NT2/D1 (cell line): ENCODE results near the gene GLG1.

Experiments
- DNase-seq: peaks from one replicate; pipeline ENCODE4 v3.0.0-alpha.2; 2011; ENCODE audit warnings: low read depth, low spot score
- H3K27me3 ChIP-seq: 2 replicates; pipeline ENCODE4 v1.6.0; 2011; ENCODE audit warnings: mild to moderate bottlenecking; ENCODE audit not compliant: insufficient read length, insufficient read depth
- H3K36me3 ChIP-seq: 2 replicates; pipeline ENCODE4 v1.6.1; 2011; ENCODE audit warnings: mild to moderate bottlenecking, low read length, mixed read lengths; ENCODE audit not compliant: insufficient read depth, insufficient read length
- H3K4me1 ChIP-seq: 2 replicates; pipeline ENCODE4 v1.5.1; 2011; ENCODE audit not compliant: insufficient read depth, insufficient read length
- H3K4me3 ChIP-seq: 2 replicates; pipeline ENCODE4 v1.5.1; 2011; ENCODE audit warnings: low read depth; ENCODE audit not compliant: insufficient read length
- H3K9ac ChIP-seq: 2 replicates; pipeline ENCODE4 v1.6.0; 2011; ENCODE audit warnings: low read depth; ENCODE audit not compliant: insufficient read length
- H3K9me3 ChIP-seq: 2 replicates; pipeline ENCODE4 v1.5.1; 2011; ENCODE audit warnings: mild to moderate bottlenecking, low read length; ENCODE audit not compliant: insufficient read depth
- SUZ12 ChIP-seq: IDR thresholded peaks from 2 replicates; pipeline ENCODE4 v1.6.1; 2011; ENCODE audit not compliant: insufficient read length, insufficient read depth; ENCODE audit errors: extremely low read depth
- YY1 ChIP-seq: IDR thresholded peaks from 2 replicates; pipeline ENCODE4 v1.6.1; 2011; ENCODE audit not compliant: insufficient read length, insufficient read depth
- ZNF274 ChIP-seq: IDR thresholded peaks from 2 replicates; pipeline ENCODE4 v1.6.1; 2011; ENCODE audit warnings: mild to moderate bottlenecking, low read depth, low read length

The GLG1 gene

DNA sequence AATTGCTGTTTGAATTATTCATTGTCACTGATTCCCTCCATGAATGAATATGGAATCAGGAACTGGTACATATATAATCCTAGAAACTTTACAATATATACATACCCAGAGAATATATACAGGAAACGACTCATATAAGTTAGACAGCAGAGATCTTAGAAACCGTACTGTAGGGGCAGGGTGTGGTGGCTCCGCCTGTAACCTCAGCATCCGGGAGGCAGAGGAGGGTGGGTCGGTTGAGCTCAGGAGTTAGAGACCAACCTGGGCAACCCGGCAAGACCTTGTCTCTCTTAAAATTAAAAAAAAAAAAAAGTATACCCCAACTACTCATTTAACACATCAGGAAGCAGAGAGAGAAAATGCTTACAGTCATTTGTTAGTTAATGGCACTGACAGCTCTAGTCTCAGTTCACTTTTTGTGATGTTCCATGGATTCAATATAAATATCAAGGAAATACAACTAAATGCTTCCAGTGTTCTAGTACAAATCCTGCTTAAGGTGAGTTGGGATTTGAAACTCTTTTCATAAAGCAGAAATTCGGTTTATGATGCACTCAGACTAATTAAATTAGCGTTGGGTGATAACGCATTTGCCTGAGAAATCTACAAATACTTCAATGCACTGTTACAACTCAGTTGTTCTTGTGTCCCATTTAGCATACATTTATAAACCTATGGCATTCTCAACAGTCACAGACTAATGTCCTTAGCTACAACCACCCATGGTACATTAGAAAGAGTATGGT lies 5.6 kb downstream of the GLG1 start:
- Histone ChIP-seq H3K36me3 (peaks cover 8% of the 10 kb centered on the region), H3K4me3 (no peak overlapping the region), H3K4me1 (peaks cover 5% of the 10 kb centered on the region), H3K27me3 (no peaks in the 10 kb centered on the region), H3K9ac (no peak overlapping the region), H3K9me3 (no peaks in the 10 kb centered on the region)
- no peak for DNase-seq
- TF ChIP-seq ZNF274 (no peak), SUZ12 (no peak)

DNA sequence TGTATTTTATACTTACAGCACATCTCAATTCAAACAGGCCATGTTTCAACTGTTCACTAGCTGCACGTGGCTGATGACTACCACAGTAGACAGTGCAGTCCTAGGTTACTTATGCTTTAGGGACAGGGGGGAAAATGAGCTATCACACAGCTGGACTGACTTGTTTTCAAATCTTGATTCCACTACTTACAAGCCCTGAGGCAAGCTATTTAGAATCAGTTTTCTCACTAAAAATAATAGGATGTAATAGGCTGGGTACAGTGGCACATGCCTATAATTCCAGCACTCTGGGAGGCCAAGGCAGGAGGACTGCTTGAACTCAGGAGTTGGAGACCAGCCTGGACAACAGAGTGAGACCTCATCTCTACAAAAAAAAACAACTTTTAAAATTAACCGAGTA lies 10.3 kb downstream of the GLG1 start:
- TF ChIP-seq YY1 = no peak
- no peak for TF ChIP-seq SUZ12
- TF ChIP-seq ZNF274 = no peak
- Histone ChIP-seq H3K4me3 (no peak overlapping the region), H3K4me1 (peaks cover 5% of the 10 kb centered on the region), H3K36me3 (peaks cover 8% of the 10 kb centered on the region), H3K27me3 (no peaks in the 10 kb centered on the region), H3K9me3 (no peaks in the 10 kb centered on the region), H3K9ac (no peak overlapping the region)
- DNase-seq = no peak

DNA sequence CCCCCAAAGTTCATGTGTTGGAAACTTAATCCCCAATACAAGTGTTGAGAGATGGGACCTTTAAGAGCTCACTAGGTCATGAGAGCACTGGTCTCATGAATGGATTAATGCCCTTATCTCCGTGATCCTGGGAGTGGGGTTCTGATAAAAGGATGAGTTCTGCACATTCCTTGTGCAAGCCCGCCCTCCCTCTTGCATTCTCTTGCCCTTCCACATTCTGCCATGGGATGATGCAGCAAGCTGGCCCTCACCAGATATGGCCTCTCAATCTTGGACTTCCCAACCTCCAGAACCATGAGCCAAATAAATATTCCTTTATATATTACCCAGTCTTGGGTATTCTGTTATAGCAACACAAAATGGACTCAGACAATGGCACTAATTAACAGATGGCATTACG lies 14.1 kb downstream of the GLG1 start:
- Histone ChIP-seq H3K4me3 (no peak overlapping the region), H3K36me3 (peaks cover 12% of the 10 kb centered on the region), H3K9ac (no peak overlapping the region), H3K27me3 (no peaks in the 10 kb centered on the region), H3K4me1 (peaks cover 3% of the 10 kb centered on the region), H3K9me3 (no peaks in the 10 kb centered on the region)
- TF ChIP-seq YY1 = no peak
- no peak for TF ChIP-seq SUZ12
- DNase-seq = no peak

DNA sequence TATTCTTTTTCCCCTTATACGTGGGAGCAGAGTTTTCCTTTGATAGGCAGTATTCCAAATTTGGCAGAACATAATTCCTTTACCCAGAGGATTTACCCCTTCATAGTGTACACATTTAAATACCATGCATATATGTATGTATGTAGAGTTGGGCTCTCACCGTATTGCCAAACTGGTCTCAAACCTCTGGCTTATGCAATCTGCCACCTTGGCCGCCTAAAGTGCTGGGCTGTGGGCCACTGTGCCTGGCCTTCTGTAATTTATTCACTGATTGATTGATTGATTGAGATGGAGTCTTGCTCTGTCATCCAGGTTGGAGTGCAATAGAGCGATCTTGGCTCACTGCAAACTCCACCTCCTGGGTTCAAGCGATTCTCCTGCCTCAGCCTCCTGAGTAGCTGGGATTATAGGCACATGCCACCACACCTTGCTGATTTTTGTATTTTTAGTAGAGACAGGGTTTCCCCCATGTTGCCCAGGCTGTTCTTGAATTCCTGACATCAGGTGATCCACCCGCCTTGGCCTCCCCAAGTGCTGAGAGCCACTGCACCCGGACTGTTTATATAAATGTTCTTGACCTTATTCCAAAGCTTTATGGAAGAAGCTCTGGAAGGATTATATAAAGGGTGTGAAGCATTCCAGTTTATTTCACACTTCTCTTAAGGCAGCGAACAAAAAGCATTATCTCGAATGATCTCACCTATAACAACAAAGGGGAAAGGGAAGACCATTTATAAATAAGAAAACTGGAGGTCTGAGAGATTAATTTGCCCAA lies 14.9 kb downstream of the GLG1 start:
- DNase-seq = no peak
- Histone ChIP-seq H3K9me3 (no peaks in the 10 kb centered on the region), H3K9ac (no peak overlapping the region), H3K36me3 (peaks cover 10% of the 10 kb centered on the region), H3K4me3 (no peak overlapping the region), H3K27me3 (no peaks in the 10 kb centered on the region), H3K4me1 (peaks cover 3% of the 10 kb centered on the region)
- no peak for TF ChIP-seq SUZ12
- TF ChIP-seq ZNF274 = no peak
- no peak for TF ChIP-seq YY1

DNA sequence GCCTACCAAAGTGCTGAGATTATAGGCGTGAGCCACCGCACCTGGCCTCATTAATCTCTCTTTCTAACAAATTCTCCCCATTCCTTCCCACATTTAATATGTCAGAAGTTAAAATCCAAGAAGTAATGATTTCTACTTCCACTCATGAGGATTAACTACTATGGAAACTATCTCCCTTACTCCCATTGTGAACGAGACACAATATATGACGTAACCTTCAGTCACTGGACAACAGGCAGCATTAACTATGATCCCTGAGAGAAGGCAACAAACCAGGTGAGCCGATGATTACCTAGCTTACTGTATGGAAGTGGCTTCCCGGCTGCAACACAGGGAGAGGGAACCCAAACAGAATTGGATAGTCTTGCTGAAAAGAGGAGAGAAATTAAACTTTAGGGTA lies 20.0 kb downstream of the GLG1 start:
- no peaks in the 10 kb centered on the region for H3K4me1 ChIP-seq
- no peak for TF ChIP-seq YY1
- TF ChIP-seq SUZ12 = no peak
- no peak for TF ChIP-seq ZNF274
- peaks cover 4% of the 10 kb centered on the region for H3K36me3 ChIP-seq
- H3K27me3 ChIP-seq = no peaks in the 10 kb centered on the region
- no peak overlapping the region for H3K4me3 ChIP-seq
- H3K9ac ChIP-seq = no peak overlapping the region
- no peak for DNase-seq
- no peaks in the 10 kb centered on the region for H3K9me3 ChIP-seq

DNA sequence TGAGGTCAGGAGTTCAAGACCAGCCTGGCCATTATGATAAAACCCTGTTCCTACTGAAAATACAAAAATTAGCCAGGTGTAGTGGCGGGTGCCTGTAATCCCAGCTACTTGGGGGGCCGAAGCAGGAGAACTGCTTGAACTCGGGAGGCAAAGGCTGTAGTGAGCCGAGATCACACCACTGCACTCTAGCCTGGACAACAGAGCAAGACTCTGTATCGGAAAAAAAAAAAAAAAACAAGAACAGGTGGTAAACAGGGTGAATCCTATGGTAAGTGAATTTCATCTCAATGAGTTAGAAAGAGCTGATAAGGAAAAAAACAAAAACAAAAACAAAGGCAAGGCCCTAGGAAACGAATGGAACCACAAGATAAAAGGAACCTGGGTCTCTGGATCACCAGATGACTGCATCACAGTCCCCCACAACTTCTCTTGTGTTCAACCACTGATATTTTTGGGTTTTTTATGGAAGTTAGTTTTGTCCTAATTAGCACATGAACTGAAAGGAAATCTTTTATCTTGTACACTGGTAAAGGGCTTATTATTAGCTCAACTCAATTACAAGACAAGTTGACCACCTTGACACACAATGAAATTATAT lies 21.0 kb downstream of the GLG1 start:
- Histone ChIP-seq H3K36me3 (peaks cover 4% of the 10 kb centered on the region), H3K9me3 (no peaks in the 10 kb centered on the region), H3K4me3 (no peak overlapping the region), H3K9ac (no peak overlapping the region), H3K27me3 (no peaks in the 10 kb centered on the region), H3K4me1 (no peaks in the 10 kb centered on the region)
- DNase-seq = no peak
- TF ChIP-seq ZNF274 (no peak), SUZ12 (no peak), YY1 (no peak)
